HCT116 (cell line): ENCODE data around the gene CIC. TPM values are rescaled to one million over a fixed set of nuclear protein-coding genes. Genes with fewer than 3 reads are reported as not detected.
A peak's percentile ranks its signal among the peaks of the same experiment; 100 is the strongest.

Experiments used
- ATAC-seq: fragments of 200-7000 bp; cut with Tn5 transposase; 2 replicates; pipeline ENCODE4 v1.9.1; 2020; ENCODE audit warnings: mild to moderate bottlenecking, moderate library complexity
- BruUV-seq: library from RNA; stranded (reverse); fragments of 400-500 nt; replicated peaks from 2 replicates; lab custom pipeline; 2021; lab: Mats Ljungman, UMichigan
- CTCF ChIA-PET: fragments of 300-600 bp; sonication (Branson Sonifier 250); formaldehyde crosslinking; loops from one replicate; lab custom pipeline; 2021; ENCODE audit warnings: antibody characterized with exemption; lab: Charles Lee
- POLR2A ChIA-PET: fragments of 300-600, 350-600 bp; sonication (Branson Sonifier 250); formaldehyde crosslinking; loops from one replicate; lab custom pipeline; 2021; ENCODE audit warnings: antibody characterized with exemption; lab: Charles Lee
- RAD21 ChIA-PET, 2 experiments: fragments of 300-600 bp; sonication (Branson Sonifier 250); formaldehyde crosslinking; loops; one replicate each; lab custom pipeline; 2023; ENCODE audit warnings: low total read pairs in 2 of 2; ENCODE audit not compliant: uncharacterized antibody in 2 of 2, unreplicated experiment in 2 of 2, low non-redundant PET in 1 of 2; lab: Charles Lee
- DNase-seq: peaks from one replicate; pipeline ENCODE4 v3.0.0-alpha.2; 2010; ENCODE audit warnings: low read depth, low spot score
- H2AFZ ChIP-seq: fragments of 200-600 bp; shearing (Covaris generic), sonication (generic); 2 replicates; pipeline ENCODE4 v1.6.1; 2017; ENCODE audit warnings: low read depth, mixed run types, mixed read lengths, antibody characterized with exemption, low read length; ENCODE audit not compliant: poor library complexity, severe bottlenecking
- H3K27ac ChIP-seq: 2 replicates; pipeline ENCODE4 v1.5.1; 2012; ENCODE audit warnings: low read depth, low read length
- H3K27me3 ChIP-seq: fragments of 200-600 bp; sonication (generic); 2 replicates; pipeline ENCODE4 v1.6.1; 2016; ENCODE audit warnings: mixed run types, low read length, mixed read lengths; ENCODE audit not compliant: insufficient read depth
- H3K36me3 ChIP-seq, 2 experiments: fragments of 200-500 bp in 1 of 2; fragments of 200-600 bp in 1 of 2; sonication (Bioruptor generic) in 1 of 2; sonication (generic) in 1 of 2; 2 replicates each; pipeline versions ENCODE4 v1.5.1 to v1.6.1; 2014 to 2016; ENCODE audit warnings: low read length in 2 of 2, inconsistent platforms in 1 of 2, mixed read lengths in 1 of 2, mixed run types in 1 of 2; ENCODE audit not compliant: insufficient read depth in 2 of 2, control insufficient read depth in 1 of 2
- H3K4me1 ChIP-seq, 2 experiments: fragments of 200-600 bp in 1 of 2; sonication (generic) in 1 of 2; 2 replicates each; pipeline versions ENCODE4 v1.5.1 to v1.6.1; 2012 to 2017; ENCODE audit warnings: low read length in 2 of 2, inconsistent platforms in 1 of 2, mild to moderate bottlenecking in 1 of 2, mixed read lengths in 1 of 2, mixed run types in 1 of 2, moderate library complexity in 1 of 2; ENCODE audit not compliant: insufficient read depth in 2 of 2, control insufficient read depth in 1 of 2
- H3K4me2 ChIP-seq: fragments of 200-600 bp; sonication (generic); 2 replicates; pipeline ENCODE4 v1.6.1; 2017; ENCODE audit warnings: mixed run types, low read length, mixed read lengths
- H3K4me3 ChIP-seq, 2 experiments: fragments of 200-600 bp in 1 of 2; sonication (generic) in 1 of 2; replicated peaks in 1 of 2; 2 replicates each; pipeline ENCODE4 v1.5.1; 2011 to 2016; ENCODE audit warnings: low read length in 2 of 2, control low read depth in 1 of 2, low read depth in 1 of 2, mild to moderate bottlenecking in 1 of 2, mixed read lengths in 1 of 2, mixed run types in 1 of 2
- H3K79me2 ChIP-seq: fragments of 200-600 bp; sonication (generic); 2 replicates; pipeline ENCODE4 v1.6.1; 2017; ENCODE audit warnings: mild to moderate bottlenecking, mixed run types, low read length, moderate library complexity, mixed read lengths; ENCODE audit not compliant: insufficient read depth
- H3K9ac ChIP-seq: fragments of 200-600 bp; sonication (generic); 2 replicates; pipeline ENCODE4 v1.6.1; 2016; ENCODE audit warnings: low read length, mixed read lengths
- H3K9me2 ChIP-seq: fragments of 200-600 bp; sonication (generic), shearing (Covaris generic); 2 replicates; pipeline ENCODE4 v1.6.1; 2017; ENCODE audit warnings: mixed run types, mild to moderate bottlenecking, moderate library complexity; ENCODE audit not compliant: insufficient read depth
- H3K9me3 ChIP-seq, 2 experiments: fragments of 200-500 bp in 1 of 2; fragments of 200-600 bp in 1 of 2; sonication (Bioruptor generic) in 1 of 2; sonication (generic) in 1 of 2; 2 replicates each; pipeline ENCODE4 v1.6.1; 2014 to 2017; ENCODE audit warnings: low read length in 2 of 2, mixed read lengths in 2 of 2, inconsistent platforms in 1 of 2, low read depth in 1 of 2, mild to moderate bottlenecking in 1 of 2, mixed run types in 1 of 2, moderate library complexity in 1 of 2; ENCODE audit not compliant: control insufficient read depth in 1 of 2, insufficient read depth in 1 of 2
- H4K20me1 ChIP-seq: fragments of 200-600 bp; sonication (generic), shearing (Covaris generic); 2 replicates; pipeline ENCODE4 v1.6.1; 2017; ENCODE audit warnings: mixed run types, mild to moderate bottlenecking, moderate library complexity; ENCODE audit not compliant: insufficient read depth
- CBX3 ChIP-seq: IDR thresholded peaks from 2 replicates; pipeline ENCODE4 v1.6.1; 2012; ENCODE audit warnings: low read depth
- CEBPB ChIP-seq: IDR thresholded peaks from 2 replicates; pipeline ENCODE4 v1.6.1; 2012; ENCODE audit warnings: low read depth
- EGR1 ChIP-seq: IDR thresholded peaks from 2 replicates; pipeline ENCODE4 v1.6.1; 2012; ENCODE audit warnings: low read depth
- ELF1 ChIP-seq: IDR thresholded peaks from 2 replicates; pipeline ENCODE4 v1.6.1; 2012; ENCODE audit warnings: low read depth, borderline replicate concordance
- FOSL1 ChIP-seq: IDR thresholded peaks from 2 replicates; pipeline ENCODE4 v1.6.1; 2012; ENCODE audit warnings: low read depth
- RAD21 ChIP-seq: IDR thresholded peaks from 2 replicates; pipeline ENCODE4 v1.6.1; 2012; ENCODE audit warnings: low read depth, mild to moderate bottlenecking
- REST ChIP-seq: IDR thresholded peaks from 2 replicates; pipeline ENCODE4 v1.6.1; 2012; ENCODE audit warnings: low read depth
- SRF ChIP-seq: IDR thresholded peaks from 2 replicates; pipeline ENCODE4 v1.6.1; 2012; ENCODE audit warnings: low read depth
- TCF7L2 ChIP-seq: IDR thresholded peaks from 2 replicates; pipeline ENCODE4 v1.7.0; 2011; ENCODE audit warnings: borderline replicate concordance, inconsistent platforms; ENCODE audit not compliant: insufficient read depth, insufficient read length; ENCODE audit errors: extremely low read depth
- YY1 ChIP-seq: IDR thresholded peaks from 2 replicates; pipeline ENCODE4 v1.6.1; 2011; ENCODE audit warnings: low read length, low read depth, moderate library complexity, mild to moderate bottlenecking; ENCODE audit not compliant: insufficient replicate concordance; ENCODE audit errors: extremely low read depth
- ZFX ChIP-seq: fragments of 450-650 bp; IDR thresholded peaks from 2 replicates; pipeline ENCODE4 v1.6.1; 2017
- intact Hi-C: fragments of 100-400 bp; cut with micrococcal nuclease; formaldehyde crosslinking; loops from 2 replicates; pipeline ENCODE4 v1.10.0; 2022
- total RNA-seq: library from RNA; stranded (reverse); gene quantifications from one replicate; pipeline ENCODE4 v1.2.1, GENCODE V29; 2021; ENCODE audit not compliant: unreplicated experiment
- TF ChIP-seq, protein P1 (sequence below): IDR thresholded peaks from 2 replicates; pipeline ENCODE4 v1.6.1; 2012
- TF ChIP-seq, protein P2 (sequence below): IDR thresholded peaks from 2 replicates; pipeline ENCODE4 v1.6.1; 2012

CIC gene
- total RNA-seq, 1 experiment from 2014 or later, result 52.0 TPM

DNA sequence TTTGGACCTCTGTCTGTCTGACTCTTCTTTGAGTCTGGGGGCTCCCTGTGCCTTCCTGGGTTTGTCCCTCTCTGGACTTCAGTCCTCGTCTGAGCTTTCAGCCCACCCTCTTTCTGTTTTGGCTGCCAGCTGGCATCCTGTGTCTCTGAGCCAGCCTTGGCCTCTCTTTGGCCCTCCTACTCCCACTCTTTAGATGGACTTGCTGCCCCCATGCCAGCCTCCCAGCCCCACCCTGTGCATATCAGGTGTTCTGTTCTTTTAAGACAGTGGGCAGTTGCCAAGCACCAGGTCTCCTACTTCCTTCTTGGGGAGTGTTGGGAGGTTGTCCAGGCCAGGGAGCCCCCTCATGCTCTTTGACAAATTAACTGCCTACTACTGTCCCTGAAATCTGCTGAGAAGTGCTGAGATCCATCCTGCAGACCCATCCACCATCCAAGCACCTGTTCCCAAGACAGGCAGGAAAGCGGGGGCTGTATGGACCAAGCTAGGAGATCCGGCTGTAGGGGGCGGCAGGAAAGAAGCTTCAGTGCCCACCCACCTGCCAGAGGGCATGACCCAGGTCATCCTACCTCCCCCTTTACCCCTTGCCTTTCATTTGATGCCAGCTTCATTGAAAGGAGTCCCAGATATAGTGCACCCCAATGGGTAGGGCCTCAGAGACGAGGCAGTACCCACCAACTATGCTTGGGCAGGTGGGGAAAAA, 9.6 kb downstream of the CIC start:
- POLR2A ChIA-PET, result interaction anchor here (0.7 to 2.5 kb wide), 3 partner anchors 23 to 35 kb away, joined by 3 to 19 read pairs (median 3); partner anchors contain the start of genes ERF, PAFAH1B3 and PRR19
- Histone ChIP-seq H3K4me3 (no peak overlapping the region), H3K4me2 (peak overlapping the region; percentile 97), H3K27me3 (no peaks in the 10 kb centered on the region), H3K36me3 (peaks cover 3 to 5% of the 10 kb centered on the region in 2 experiments; a peak in 2 of 4 replicates), H3K79me2 (no peaks in the 10 kb centered on the region; the same call in 1 of the 2 replicates), H3K9ac (no peak overlapping the region), H3K9me2 (no peaks in the 10 kb centered on the region), H4K20me1 (no peaks in the 10 kb centered on the region), H3K4me1 (peaks cover 43 to 59% of the 10 kb centered on the region in 2 experiments), H2AFZ (no peak overlapping the region), H3K27ac (peak overlapping the region; percentile 94), H3K9me3 (no peaks in the 10 kb centered on the region)
- BruUV-seq, result no TSS peak
- RAD21 ChIA-PET, result interaction anchor here (0.6 to 1.4 kb wide), 3 partner anchors 30 to 34 kb away, joined by 4 to 6 read pairs (median 5); no protein-coding TSS in a partner anchor
- DNase-seq, result no peak
- intact Hi-C loops, result loop anchor here (1.0 kb wide), 1 partner anchor 32 kb away; no protein-coding TSS in a partner anchor
- no peak for TF ChIP-seq CBX3
- no peak for TF ChIP-seq REST
- no peak for TF ChIP-seq ELF1
- TF ChIP-seq YY1, result no peak
- TF ChIP-seq, protein P1, sequence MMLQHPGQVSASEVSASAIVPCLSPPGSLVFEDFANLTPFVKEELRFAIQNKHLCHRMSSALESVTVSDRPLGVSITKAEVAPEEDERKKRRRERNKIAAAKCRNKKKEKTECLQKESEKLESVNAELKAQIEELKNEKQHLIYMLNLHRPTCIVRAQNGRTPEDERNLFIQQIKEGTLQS, result no peak
- TF ChIP-seq, protein P2, sequence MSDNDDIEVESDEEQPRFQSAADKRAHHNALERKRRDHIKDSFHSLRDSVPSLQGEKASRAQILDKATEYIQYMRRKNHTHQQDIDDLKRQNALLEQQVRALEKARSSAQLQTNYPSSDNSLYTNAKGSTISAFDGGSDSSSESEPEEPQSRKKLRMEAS, result no peak
- TF ChIP-seq EGR1, result no peak
- TF ChIP-seq RAD21, result no peak
- no peak for TF ChIP-seq FOSL1
- no peak for TF ChIP-seq TCF7L2
- TF ChIP-seq ZFX, result no peak
- TF ChIP-seq CEBPB, result no peak
- no peak for TF ChIP-seq SRF
- CTCF ChIA-PET, result interaction anchor here (0.6 to 4.8 kb wide), 7 partner anchors 8 to 185 kb away, joined by 3 to 63 read pairs (median 17); partner anchors contain the start of gene GSK3A
- no peak for ATAC-seq
